Transverse colon (tissue), 4 donors: Measurements from ENCODE around the gene ZCCHC8.

Experiments
- POLR2A ChIP-seq: fragments of 450-650 bp; IDR thresholded peaks from one replicate; pipeline ENCODE4 v1.6.1; 2016; ENCODE audit warnings: antibody characterized with exemption, mild to moderate bottlenecking, moderate library complexity
- POLR2AphosphoS5 ChIP-seq, 3 donors: sonication (generic); formaldehyde crosslinking; IDR thresholded peaks; one replicate each; pipeline ENCODE4 v1.6.1; 2016; ENCODE audit warnings: antibody characterized with exemption in 3 of 3
- TF ChIP-seq, protein P1 (sequence below), 5 experiments: fragments of 200-600 bp in 3 of 5; fragments of 450-650 bp in 2 of 5; sonication (generic) in 3 of 5; IDR thresholded peaks; 1 replicate in 2 of 5; 2 replicates in 3 of 5; pipeline ENCODE4 v1.5.1; 2016 to 2017; ENCODE audit warnings: antibody characterized with exemption in 5 of 5, inconsistent platforms in 3 of 5, mild to moderate bottlenecking in 2 of 5, moderate library complexity in 1 of 5

DNA sequence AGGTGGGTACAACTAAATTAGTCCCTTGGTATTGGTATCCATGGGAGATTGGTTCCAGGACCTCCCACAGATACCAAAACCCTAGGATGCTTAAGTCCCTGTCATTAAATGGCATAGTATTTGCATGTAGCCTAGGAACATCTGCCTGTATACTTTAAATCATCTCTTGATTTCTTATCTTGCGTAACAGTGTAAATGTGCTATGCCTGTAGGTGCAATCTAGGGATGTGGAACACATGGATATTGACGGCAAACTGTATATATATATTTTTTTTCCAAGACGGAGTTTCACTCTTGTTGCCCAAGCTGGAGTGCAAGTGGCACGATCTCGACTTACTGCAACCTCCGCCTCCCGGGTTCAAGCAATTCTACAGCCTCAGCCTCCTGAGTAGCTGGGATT lies 27.9 kb upstream of the ZCCHC8 start:
- TF ChIP-seq, protein P1, sequence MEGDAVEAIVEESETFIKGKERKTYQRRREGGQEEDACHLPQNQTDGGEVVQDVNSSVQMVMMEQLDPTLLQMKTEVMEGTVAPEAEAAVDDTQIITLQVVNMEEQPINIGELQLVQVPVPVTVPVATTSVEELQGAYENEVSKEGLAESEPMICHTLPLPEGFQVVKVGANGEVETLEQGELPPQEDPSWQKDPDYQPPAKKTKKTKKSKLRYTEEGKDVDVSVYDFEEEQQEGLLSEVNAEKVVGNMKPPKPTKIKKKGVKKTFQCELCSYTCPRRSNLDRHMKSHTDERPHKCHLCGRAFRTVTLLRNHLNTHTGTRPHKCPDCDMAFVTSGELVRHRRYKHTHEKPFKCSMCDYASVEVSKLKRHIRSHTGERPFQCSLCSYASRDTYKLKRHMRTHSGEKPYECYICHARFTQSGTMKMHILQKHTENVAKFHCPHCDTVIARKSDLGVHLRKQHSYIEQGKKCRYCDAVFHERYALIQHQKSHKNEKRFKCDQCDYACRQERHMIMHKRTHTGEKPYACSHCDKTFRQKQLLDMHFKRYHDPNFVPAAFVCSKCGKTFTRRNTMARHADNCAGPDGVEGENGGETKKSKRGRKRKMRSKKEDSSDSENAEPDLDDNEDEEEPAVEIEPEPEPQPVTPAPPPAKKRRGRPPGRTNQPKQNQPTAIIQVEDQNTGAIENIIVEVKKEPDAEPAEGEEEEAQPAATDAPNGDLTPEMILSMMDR (IDR thresholded peaks at IDR 0.05), result no peak
- TF ChIP-seq POLR2A (no peak), POLR2AphosphoS5 (IDR thresholded peaks at IDR 0.05) (no peak)
